NCI-H1092 treated with DMSO at 0.1 percent for 48 hours (cell line): ENCODE results near the gene MAGI1.

Experiments used
- DNase-seq: peaks from one replicate; lab custom pipeline; 2025; lab: John Stamatoyannopoulos, UW

Gene MAGI1

DNA sequence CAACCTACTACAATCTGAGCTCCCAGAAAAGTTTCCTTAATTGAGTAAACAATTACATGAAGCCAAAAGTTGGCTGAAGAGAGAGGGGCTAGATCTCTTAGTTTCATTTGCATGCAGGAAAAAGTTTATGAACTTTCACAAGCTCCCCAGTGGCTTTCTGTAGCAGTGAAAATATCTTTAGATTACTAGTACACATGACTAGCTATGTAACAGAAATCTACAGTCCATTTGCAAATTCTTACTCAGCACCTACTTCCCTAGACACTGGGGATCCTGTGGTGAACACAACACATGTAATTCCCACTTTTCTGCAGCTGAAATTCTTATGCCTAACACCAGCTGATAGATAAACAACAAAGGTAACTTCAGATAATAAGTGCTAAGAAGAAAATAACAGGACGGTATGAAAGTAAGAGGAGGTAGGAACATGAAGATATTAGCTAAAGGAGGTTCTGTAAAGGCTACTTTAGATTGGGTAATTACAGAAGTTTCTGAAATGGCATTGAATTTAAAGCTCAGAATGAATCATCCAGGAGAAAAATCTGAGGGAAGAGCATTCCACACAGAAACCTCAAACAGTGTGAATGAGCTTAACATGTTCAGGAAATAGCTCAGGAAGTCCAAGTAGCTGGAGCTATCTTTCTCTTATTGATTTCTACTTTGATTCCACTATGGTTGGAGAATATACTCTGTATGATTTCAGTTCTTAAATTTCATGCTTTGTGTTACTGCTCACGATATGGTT is 204.8 kb downstream of the MAGI1 start:
- DNase-seq: no peak

GRCh38 chr3:65831733-65832425 is 206.8 kb downstream of the MAGI1 start:
- DNase-seq: no peak

DNA sequence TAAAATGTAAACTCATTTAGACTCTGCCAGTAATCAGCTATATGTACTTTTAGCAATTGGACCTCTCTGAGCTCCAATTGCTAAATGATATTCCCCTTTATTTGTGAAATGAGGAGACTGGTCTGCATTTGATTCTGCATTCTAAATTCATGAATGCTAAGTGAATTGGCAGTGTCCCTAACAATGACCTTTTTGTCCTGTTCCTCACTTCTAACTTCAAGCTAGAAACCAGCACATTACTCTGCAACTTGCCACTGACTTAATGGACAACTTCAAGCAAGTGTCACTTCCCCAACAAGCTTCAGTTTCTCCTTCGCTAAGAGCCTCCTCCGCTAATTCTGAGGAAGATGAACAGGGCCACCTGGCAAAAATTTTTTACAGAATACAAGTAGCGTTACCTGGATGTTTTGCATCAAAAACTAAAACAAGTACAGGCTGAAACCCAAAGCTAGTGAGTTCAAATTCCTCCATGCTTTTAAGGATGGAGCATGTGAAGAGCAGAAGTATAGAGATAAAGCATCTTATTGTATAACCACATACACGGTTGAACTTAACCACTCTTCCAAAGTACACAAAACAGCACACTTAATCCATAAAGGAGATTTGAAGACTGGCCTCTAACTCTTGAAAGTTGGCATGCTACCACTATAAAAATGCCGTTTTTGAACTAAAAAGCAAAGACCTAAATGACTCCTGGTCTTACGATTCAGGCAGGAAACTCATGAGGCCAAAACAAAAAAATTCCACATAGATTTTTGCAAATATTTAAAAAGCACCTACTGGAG is 207.6 kb downstream of the MAGI1 start:
- no peak for DNase-seq

DNA sequence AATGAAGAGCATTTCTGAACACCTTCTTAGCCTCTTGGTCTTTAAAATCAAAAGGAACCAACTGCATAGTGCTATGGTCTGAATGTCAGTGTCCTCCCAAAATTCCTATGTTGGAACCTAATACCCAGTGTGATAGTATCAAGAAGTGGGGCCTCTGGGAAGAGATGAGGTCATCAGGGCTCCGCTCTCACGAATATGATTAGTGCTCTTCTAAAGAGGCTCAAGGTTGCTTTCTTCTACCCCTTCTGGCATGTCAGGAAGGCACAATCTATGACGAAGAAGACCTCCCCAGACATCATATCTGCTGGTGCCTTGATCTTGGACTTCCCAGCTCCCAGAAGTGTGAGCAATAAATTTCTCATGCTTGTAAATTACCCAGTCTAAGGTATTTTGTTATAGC is 209.5 kb downstream of the MAGI1 start:
- no peak for DNase-seq

- no peak for DNase-seq
These were observed 210.0 kb downstream of the MAGI1 start for GRCh38 chr3:65828706-65829105.

DNA sequence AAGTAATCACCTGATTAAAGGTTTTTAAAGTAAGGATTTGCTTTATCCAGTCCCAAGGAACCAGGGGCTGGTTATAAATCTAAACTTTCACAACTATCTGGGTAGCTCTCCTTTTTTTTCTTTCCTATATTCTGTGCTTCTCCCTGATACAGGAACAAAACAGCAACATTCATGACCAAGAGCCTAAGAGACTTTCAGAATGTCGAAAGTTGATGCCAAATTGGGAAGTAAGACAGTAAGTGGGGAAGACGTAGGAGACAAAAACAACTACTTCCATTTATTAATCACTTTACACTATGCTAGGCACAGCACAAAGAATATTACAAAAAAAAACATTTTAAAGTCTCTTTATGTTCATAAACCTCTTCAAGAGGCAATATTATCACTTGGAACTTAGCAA is 211.6 kb downstream of the MAGI1 start:
- no peak for DNase-seq

DNA sequence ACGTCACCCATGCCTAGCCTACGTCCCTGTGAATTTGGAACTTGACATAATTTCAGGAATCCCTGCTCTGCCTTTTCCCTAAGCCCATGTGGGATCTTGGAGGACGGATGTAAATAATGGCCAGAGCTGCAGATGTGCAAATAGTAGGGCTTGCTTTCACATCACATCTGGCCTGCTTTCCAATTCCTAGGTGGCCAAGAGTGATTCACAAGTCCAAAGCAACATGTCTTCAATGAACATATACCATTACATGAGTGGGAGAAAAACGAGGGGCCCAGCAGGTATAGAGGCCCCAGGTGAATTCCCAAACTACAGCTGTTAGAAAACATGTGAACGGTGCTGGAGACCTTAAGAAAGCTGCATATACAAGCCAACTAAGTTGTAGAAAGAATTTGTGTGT is 214.6 kb downstream of the MAGI1 start:
- DNase-seq: no peak

DNA sequence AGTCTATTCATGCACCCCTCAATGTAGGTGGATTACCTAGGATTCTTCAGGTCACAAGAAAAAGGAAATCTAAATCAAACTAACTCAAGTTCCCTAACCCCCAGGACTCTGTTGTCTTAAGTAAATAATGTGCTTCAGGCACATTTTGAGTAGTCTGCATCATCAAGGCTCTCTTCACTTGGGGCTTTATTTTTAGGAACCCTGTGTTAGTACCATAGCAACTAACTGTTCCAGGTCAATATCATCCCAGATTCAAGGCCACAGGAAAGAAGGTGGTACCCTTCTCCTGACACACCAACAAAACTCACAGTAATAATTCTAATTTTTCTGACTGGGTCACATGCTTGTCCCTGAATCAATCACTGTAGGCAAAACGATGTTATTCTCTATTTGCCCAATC is 218.1 kb downstream of the MAGI1 start:
- DNase-seq: no peak

DNA sequence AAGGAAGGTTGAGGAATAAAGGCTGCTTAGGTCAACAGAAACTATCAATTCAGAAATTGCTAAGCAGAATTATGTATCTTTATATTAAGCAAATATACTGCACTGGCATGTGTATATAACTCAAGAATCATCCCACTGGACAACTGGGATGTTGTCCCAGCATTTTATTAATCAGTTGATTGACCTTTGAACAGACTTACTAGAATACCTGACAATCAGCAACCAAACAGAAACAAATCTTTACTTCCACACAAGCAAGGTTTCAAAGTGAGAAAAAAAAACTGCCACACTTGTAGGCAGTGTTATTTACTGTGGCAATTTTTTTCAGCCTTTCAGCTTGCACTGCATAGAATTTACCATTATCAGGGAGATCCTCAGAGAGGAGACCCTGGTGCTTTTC is 218.8 kb downstream of the MAGI1 start:
- no peak for DNase-seq

DNA sequence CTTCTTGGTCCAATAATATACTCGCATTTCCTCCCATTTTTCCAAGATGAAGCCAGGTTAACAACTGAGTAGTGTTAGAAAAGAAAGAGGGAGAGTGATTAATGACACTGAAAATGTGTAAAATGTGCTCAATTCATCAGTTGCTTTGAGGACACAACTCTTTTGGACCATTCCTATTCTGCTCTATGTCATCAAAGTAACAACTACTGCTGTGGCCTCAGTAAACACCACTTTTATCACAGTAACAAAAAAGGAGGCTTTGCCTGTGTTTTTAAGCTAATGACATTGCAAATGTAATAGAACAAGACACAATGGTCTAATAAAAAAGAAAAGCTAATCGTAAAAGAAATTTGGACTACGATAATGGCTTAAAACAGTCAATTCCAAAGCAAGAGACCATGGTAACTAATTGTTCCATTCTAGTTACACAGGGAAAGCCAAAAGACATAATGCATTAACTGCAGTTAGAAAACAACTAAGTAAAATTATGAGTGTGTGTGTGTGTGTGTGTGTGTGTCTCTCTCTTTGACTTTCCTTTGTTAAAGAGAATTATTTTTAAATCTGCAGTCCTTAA is 221.1 kb downstream of the MAGI1 start:
- no peak for DNase-seq

GRCh38 chr3:65816208-65816607 is 222.5 kb downstream of the MAGI1 start:
- no peak for DNase-seq

DNA sequence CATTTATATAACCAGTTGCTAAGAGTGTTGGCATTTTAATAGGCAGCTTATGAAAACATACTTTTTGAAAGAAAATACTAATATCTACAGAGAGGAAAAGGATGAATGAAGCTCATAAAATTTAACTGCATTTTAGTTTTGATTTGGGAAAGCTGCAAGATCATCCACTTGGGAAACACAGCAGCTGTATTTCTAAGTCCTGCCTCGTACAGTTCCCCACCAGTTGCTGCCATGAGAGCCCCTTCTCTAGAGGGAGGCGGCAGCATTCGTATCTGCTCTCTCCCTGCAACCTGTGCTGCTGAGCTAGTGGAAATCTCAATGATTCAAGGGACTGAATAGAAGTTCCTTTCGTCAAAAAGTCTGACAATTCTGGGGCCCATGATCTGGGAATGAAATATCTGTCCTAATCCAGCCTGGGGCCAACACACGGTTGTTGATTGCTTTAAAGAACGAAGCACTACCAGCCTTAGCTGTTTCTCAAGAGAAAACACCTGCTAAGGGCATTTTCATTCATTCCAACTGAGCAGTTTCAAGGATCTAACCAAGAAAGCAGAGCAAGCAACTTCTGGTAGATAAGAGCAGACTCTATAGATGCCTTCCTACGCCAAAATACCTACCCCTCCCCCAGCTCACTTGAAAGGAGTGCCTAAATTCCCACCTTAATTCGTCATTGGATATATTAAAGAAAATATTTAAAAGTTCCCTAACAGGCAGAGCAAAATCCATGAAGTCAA is 223.7 kb downstream of the MAGI1 start:
- DNase-seq: no peak

- no peak for DNase-seq
These were observed 226.8 kb downstream of the MAGI1 start for GRCh38 chr3:65811892-65812291.

GRCh38 chr3:65811086-65811761 is 227.5 kb downstream of the MAGI1 start:
- DNase-seq: no peak

GRCh38 chr3:65810302-65810701 is 228.4 kb downstream of the MAGI1 start:
- DNase-seq: no peak

DNA sequence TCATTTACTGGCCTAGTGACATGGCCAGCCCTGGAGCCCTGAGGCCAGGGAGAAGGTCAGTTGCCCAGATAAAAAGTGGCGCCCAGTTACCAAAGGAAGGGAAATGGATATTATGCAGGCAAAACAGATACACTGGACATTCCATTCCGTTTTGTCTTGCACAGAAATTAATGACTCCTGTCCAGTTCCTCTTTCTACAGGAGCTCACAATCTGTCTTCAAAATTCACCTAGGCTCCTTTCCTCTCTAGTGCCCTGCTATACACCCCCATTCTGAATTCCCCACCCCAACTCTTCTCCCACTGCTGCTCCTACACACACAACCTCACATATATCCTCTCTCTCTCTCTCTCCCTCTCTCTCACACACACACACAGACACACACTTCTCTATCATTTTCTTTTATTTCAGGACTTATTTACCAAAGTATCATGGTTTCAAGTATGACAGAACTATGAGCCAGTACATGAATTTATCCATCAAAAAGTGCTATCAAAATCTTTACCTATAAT is 229.0 kb downstream of the MAGI1 start:
- DNase-seq: no peak

GRCh38 chr3:65808824-65809223 is 229.9 kb downstream of the MAGI1 start:
- DNase-seq: no peak

DNA sequence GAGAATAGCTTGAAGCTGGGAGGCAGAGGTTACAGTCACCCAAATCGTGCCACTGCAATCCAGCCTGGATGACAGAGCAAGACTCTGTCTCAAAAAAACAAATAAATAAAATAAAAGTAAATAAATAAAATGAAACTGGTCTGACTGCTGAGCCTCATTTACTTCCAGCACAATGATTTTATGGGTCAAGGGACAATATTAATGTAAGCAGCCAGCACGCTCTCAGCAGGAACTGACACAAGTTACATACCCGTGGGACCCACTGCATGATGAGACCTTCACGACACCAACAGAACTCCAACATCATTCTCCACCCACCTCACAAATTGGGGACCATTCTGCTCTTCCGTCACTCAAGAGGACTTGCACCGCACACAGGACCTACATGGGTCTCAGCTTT is 230.3 kb downstream of the MAGI1 start:
- no peak for DNase-seq

GRCh38 chr3:65807225-65807624 is 231.5 kb downstream of the MAGI1 start:
- DNase-seq: no peak

DNA sequence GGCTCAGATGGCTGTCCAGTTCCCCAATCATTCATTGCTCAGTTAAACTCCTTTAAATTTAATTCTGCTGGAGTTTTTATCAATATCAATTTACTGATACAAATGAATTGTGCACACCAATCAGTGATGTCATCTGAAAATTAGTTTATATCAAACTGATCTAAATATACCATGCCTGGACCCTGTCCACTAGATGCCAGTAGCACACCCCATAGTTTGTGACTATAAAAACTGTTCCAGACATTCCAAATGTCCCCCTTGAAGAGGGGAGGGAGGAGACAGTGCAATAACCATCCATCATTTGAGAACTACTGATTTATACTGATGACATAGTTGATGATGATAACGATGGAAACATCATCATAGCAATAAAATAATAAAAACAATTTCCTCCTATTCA is 232.1 kb downstream of the MAGI1 start:
- no peak for DNase-seq

DNA sequence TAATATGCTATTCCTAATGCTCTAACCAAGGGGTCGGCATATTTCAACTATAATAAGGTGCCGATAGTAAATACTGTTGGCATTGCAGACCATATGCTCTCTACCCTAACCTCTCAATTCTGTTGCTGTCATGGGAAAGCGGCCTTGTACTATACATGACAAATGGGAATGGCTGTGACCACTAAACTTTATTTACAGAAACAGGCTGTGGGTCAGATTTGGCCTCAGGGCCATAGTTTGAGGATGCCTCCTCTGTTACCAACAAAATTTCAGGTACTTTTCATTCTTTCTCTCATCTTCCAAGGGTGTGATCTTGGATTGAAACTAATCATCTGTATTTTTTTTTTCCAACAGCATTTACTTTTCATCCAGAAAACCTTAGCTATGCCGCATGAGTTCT is 242.0 kb downstream of the MAGI1 start:
- DNase-seq: no peak
